Stimulated activated CD8-positive, alpha-beta memory T cell treated with anti-CD3 and anti-CD28 coated beads, Interleukin-15, amount 100 ng/mL, for 48 hours (primary cell): Measurements from ENCODE around the gene ADAMTS9.
"Not testable (repeated sequence)": the region's sequence is repeated elsewhere in the genome, so short reads cannot be mapped to it uniquely, and the experiment has no call there.

Experiments
- DNase-seq, 2 donors: peaks; one replicate each; pipeline ENCODE4 v3.0.0-alpha.2; 2020; ENCODE audit warnings: low read depth in 2 of 2

The ADAMTS9 gene

GRCh38 chr3:64575211-64575844, 112.5 kb downstream of the ADAMTS9 start:
- DNase-seq, result no peak

- no peak for DNase-seq
These were observed 113.6 kb downstream of the ADAMTS9 start for GRCh38 chr3:64574194-64574593.

- DNase-seq, result no peak
These were observed 115.8 kb downstream of the ADAMTS9 start for GRCh38 chr3:64571982-64572381.

GRCh38 chr3:64568895-64569517, 118.8 kb downstream of the ADAMTS9 start:
- DNase-seq, result no peak

DNA sequence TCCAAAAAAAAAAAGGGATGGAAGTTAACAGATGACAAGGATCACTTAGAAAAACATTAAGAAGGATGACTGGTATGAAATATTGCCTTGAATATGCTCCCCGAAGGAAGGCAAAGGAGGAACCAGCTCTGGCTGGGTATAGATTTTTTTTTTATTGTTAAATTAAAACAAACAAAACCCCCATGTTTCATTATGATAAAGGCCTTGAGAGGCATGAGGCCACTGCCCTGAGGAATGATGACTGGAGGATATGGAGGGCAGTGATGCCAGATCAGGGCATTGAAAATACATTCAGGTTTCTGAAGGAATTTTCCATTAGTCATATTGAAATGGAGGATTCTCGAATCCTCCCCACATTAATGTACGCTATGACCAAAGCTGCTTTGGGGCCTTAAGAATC, 120.9 kb downstream of the ADAMTS9 start:
- DNase-seq, result no peak

DNA sequence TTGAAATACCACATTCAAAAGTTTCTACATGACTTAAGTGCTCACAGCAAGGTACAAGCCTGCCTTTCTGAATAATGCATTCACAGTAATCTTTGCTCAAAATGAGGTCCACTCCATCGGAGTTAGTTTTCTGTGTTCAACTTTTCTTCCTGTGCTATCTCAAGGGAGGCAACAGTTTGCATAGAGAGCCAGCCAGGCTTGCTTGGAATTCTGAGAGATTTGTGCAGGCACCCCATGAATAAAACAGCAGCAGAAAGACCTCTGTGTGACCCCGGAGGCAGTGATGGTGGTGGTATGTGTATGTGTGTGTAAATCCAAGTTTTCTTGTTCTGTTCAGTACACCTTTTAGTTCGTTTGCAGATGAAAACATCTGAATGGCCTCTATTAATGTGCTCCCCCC, 124.0 kb downstream of the ADAMTS9 start:
- DNase-seq, result no peak

GRCh38 chr3:64561868-64562267, 125.9 kb downstream of the ADAMTS9 start:
- no peak for DNase-seq

GRCh38 chr3:64561325-64561843, 126.4 kb downstream of the ADAMTS9 start:
- no peak for DNase-seq

DNA sequence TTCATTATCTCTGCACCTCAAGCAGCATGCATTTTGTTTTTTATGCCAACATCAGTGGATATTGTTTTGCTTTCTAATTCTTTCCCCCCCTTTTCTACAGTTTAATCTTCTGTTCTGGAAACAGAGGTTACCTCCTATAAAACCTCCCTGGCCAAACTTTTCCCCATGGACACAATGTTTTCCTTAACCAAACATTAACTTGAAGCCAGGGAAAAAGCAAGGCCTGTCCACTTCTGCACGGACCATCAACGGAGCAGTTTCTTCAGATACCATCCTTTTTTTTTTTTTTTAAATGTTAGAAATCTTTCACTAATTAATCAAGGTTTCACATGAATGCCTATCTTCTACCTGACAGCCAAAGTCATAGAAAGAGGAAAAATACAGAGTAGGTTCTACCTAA, 127.0 kb downstream of the ADAMTS9 start:
- DNase-seq, result no peak

DNA sequence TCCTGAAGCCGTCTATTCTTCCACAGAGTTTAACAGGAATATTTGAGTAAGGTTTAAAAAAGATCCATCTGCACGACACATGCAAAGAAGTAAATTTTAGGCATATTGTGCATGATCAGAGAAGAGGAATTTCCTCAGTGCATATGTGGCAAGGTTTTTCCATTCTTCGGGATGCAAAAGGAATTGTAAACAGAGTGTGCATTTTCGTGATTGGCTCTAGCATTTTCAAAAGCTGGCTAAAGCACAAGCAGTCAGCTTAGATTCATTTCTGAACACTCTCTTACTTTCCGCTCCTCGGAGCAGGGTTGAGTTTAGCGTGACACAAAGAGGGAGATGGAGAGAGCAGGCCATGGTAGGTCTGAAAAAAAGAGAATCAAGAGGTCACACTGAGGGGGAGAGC, 128.2 kb downstream of the ADAMTS9 start:
- no peak for DNase-seq

DNA sequence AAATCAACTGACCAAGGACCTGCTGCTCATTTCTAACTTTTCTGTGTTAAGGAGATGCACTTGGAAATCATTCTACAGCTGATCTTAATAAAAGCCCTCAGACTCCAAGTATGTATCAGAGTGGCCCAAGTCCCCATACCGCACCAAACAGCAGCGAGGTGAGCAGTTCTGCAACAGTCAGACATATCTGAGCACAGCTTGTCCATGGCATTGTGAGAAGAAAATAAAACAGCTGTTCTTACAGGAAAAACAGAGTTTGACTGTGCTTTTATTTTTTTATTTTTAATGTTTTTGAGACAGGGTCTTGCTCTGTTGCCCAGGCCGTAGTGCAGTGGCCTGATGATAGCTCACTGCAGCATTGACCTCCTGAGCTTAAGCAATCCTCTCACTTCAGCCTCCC, 131.8 kb downstream of the ADAMTS9 start:
- no peak for DNase-seq

DNA sequence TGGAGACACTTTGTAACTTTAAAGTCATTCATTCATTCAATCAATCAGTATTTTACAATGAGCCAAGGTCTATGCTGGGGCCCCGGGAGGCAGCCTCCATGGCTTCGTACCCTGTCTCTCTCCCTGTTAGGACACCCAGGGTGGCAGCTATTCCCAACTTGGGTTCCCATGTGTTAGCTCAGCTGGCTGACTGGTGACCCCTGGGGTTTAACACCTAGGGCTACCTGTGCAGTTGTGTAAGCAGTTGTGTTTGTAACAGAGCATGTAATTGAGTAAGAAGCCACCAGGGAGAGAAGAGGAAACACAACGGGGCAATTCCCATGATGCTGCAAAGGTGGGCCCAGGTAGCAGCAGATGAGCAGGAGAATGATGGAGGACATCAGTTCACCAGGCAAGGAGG, 132.4 kb downstream of the ADAMTS9 start:
- DNase-seq, result no peak

DNA sequence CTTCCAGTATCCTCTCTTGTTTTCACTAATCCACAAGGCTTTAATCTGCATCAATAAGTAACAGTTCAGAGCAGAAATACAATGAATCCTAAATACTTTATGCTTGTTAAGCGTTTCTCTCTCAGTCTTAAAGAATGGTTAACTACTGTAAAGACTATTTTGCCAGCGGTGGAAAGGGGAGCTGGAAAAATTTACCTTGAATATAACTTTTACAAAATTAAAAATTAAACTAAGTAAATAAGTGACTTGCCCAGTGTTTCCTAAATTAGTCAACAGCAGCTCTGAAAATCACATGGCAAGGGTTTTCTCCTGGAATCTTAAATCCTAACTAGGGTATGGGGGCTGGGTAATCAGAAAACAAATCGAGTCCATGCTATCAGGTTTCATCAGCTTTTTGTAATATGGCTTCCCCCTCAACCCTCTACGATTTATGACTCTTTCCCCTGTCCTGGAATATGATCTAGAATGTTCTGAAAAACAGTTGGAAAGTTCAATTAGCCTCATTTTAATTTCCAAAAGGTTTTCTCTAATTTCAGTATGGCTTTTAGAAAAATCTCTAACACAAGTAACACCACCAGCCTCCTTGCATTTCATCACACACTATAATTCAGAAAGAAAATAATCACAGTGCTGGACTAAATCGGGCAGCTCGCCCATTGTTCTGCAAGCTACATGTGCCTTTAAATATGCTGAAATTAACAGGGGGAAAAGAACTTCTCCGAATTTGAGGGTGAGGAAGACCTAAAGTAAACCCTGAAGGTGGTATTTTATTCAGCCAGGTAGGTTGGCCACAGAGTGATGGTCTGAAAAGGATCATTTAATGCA, 133.5 kb downstream of the ADAMTS9 start:
- DNase-seq, result no peak

GRCh38 chr3:64552966-64553365, 134.8 kb downstream of the ADAMTS9 start:
- DNase-seq, result no peak

GRCh38 chr3:64552160-64552559, 135.6 kb downstream of the ADAMTS9 start:
- no peak for DNase-seq

- DNase-seq, result no peak
These were observed 136.1 kb downstream of the ADAMTS9 start for GRCh38 chr3:64551697-64552096.

DNA sequence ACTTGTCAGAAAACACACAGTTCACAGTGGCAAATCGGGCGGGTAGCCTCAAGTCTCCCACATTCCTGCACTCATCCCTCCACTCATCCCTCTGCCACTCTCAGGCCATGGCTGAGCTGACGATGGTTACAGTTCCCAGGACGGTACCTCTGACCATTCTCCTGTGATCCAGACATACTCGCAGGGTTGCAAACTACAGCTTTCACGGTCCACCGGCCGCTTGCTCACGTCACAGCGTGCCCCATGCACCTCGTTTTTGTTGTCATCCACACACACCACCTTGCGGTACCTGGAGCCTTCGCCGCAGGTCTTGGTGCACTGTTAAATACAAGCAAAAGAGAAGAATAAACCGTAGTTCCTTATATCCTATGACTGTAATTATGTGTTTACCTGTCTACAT, 137.1 kb downstream of the ADAMTS9 start:
- no peak for DNase-seq

DNA sequence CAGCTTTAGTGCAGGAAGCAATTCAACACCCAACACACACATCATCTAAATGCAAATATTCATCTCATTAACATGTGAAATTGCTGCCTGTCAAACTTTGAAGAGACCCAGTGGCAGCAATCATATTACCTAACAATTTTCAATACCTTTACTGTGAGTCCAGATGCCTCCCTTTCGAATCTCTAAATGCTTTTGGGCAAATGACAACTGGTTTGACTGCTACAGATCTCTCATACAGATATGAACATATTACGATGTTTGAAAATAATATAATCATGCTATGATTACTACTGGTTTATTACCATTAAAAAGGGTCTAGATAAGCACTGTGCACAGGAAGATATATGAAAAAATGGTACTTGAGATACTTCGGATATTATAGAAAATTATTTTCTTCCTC, 137.9 kb downstream of the ADAMTS9 start:
- DNase-seq, result no peak

DNA sequence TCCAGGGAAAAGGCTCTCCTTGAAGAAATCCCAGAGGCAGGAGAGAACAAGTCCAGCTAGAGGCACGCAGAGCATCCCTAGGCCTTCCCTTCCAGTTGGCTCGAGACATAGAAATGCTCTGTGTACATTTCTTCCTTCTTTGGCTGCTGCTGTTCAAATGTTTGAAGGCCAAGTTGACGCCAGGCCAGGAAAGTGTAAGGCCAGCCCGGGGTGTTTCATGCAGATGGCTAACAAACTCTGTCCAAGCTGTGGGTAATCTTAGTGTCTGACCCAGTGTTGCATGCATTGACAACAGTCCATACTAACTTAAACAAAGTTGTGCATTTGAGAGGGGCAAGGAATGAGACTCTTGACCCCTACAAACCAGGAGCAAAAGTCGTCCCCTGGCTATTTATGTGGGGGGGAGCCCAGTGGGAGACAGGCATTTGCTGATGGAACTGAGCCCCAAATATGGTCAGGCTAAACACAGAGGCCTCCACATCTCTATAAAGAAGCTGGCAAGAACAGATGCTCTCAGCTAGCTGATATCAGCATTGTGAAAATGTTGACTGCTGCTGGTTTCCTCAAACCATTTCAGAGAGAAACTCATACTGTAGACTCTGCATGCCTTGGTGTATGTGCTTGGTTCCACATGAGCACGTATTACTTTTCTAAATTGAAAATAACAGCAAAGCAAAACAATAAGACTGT, 139.5 kb downstream of the ADAMTS9 start:
- no peak for DNase-seq

DNA sequence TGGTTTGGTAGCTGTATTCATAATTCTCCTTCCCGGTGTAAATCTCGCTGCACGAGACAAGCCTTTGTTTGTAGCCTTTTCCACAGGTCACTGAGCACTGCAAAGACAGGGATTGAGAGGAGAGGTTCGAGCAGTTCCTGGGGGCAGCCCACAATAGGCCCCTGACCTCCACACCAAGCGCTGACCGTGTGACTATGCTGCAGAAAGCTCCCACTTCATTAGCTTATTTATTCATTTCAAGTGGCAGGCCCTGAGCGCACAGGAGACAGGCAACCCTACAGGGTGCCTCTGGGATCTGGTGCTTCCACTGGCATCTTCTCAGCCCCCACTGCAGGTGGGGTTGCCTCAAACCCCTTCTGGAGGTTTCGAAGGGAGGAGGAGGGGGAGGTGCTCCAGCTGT, 140.9 kb downstream of the ADAMTS9 start:
- DNase-seq, result no peak

- DNase-seq, result not testable (repeated sequence)
These were observed 142.6 kb downstream of the ADAMTS9 start for GRCh38 chr3:64545239-64545638.

- DNase-seq, result no peak
These were observed 146.0 kb downstream of the ADAMTS9 start for GRCh38 chr3:64541803-64542202.
